ENCODE data around the gene ZNF219.

Gene ZNF219

DNA sequence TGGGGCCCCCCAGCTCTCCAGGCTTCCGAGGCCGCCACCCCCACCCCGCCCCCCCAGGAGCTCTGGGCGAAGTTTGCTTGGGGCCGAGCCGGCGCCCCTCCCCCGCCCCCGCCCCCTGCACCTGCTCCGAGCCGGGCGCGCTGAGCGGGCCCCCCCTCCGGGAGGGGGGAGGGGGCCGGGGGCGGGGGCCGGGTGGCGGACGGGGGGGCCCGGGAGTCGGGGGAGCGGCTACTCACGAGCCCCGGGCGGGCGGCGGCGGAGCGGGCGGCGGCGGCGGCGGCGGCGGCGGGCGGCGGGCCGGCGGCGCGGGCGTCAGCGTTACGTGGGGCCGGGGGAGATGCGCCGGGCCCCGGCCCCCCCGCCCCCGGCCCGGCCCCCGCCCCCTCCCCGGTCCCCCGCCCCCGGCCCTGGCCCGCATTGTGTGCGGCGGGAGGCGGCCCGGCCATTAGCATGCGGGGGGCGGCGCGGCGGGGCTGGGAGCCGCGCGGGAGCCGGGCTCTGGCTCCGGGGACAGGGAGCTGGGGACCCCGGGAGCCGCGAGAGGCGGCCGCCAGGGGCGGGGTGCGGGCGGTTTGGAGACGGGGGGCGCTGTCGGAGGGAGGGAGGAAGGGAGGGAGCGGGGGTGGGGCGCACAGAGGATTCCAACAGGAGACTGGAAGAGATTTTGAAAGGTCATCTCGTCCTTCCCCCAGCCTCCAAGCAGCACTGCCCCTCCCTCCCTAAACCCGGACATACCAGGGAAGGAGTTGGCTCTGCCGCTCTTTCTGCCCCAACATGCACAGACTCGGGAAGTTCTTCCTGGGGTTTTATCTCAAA lies at the start of gene ZNF219:
Gene ZNF219, minus strand, starts transcription at position 580 of the 816 bp plus-strand sequence. CDS start 5,064 bp downstream, outside the sequence.
- peak; percentile 66 for DNase-seq (ENCODE audit: low spot score)

DNA sequence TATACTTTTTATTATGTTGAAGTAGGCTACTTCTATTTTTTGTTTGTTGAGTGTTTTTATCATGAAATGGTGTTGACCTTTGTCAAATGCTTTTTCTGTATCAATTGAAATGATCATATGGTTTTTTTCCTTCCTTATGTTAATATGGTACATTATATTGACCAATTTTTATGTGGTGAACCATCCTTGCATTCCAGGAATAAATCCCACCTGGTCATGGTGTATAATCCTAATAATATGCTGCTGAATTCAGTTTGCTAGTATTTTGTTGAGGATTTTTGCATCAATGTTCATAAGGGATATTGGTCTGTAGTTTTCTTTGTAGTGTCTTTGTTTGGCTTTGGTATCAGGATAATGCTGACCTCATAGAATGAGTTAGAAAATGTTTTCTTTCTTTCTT lies 47.0 kb upstream of the ZNF219 start:
- DNase-seq (ENCODE audit: low spot score): no peak

GRCh38 chr14:21142357-21142756 lies 43.9 kb upstream of the ZNF219 start:
- DNase-seq (ENCODE audit: low spot score): no peak

GRCh38 chr14:21136024-21136423 lies 37.6 kb upstream of the ZNF219 start:
- DNase-seq (ENCODE audit: low spot score): peak; percentile 17

DNA sequence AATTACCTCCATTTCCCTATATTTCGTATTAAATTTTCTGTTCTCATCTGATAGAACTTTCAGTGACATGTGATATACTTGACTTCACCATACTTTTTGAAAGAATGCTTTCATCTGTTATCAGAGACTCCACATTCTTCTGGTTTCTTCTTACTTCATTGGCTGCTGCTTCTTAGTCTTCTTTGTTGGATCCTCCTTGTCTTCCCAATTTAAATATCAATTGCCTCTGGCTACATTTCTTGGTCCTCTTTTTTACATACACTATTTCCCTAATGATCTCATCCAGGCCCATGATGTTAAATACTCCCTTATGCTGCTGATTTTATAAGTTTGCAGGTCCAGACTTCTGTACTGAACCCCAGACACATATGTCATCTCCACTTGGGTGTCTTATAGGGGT lies 35.4 kb upstream of the ZNF219 start:
- DNase-seq (ENCODE audit: low spot score): no peak

- DNase-seq (ENCODE audit: low spot score): no peak
These were observed 25.0 kb upstream of the ZNF219 start for GRCh38 chr14:21123429-21123828.

DNA sequence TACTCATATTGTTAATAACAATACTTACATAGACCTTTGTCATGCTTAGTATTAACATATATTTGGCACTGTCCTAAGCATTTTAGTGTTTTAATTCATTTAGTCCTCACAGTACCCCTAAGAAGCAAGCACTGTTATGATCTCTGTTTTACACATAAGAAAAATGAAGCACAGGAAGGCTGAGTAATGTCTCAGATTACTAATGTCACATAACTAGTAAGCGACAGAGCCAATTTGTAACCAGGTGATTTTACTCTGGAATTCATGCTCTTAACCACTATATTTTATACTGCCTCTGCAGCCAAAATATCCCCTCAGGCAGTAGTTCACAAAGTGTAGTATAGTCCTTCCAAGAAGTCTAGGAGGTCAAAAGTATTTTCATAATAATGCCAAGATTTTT lies 22.7 kb upstream of the ZNF219 start:
- DNase-seq (ENCODE audit: low spot score): no peak

- no peak for DNase-seq (ENCODE audit: low spot score)
These were observed 22.2 kb upstream of the ZNF219 start for GRCh38 chr14:21120686-21121085.

- DNase-seq (ENCODE audit: low spot score): no peak
These were observed 20.5 kb upstream of the ZNF219 start for GRCh38 chr14:21118933-21119332.

GRCh38 chr14:21113369-21113768 lies 14.9 kb upstream of the ZNF219 start:
- no peak for DNase-seq (ENCODE audit: low spot score)

GRCh38 chr14:21112255-21112654 lies 13.8 kb upstream of the ZNF219 start:
- no peak for DNase-seq (ENCODE audit: low spot score)

DNA sequence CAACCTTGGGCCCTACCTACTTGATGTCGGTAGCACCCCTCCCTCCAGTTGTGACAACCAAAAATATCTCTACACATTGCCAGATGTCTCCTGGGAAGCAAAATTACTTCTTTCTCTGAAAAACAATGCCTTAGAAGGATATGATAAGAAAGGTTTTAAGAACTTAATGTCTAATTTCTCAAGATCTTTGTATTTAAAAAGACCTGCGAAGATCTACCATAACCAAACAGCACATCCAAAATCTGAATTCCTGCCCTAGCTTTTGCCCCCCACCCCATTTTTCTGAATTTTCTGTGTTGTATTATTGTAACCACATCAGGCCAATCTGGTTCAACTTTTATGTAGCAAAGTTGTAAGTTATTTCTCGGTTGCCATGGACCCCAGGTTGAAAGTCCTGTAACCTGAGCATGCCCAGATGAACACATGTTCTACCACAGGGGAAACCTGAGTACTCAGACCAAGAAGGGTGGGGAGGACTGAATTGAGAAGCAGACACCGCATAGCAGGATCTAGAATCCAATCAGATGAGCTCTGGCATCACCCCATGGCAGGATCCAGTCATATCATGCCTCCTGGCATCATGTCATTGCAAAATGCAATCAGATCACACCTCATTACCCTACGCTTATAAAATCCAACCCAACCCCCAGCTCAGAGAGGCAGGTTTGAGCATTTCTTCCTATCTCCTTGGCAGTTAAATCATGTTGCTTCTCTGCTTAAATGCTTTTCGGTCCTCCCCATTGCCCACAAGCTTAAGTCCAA lies 11.1 kb upstream of the ZNF219 start:
- no peak for DNase-seq (ENCODE audit: low spot score)

- DNase-seq (ENCODE audit: low spot score): no peak
These were observed 10.3 kb upstream of the ZNF219 start for GRCh38 chr14:21108791-21109190.

DNA sequence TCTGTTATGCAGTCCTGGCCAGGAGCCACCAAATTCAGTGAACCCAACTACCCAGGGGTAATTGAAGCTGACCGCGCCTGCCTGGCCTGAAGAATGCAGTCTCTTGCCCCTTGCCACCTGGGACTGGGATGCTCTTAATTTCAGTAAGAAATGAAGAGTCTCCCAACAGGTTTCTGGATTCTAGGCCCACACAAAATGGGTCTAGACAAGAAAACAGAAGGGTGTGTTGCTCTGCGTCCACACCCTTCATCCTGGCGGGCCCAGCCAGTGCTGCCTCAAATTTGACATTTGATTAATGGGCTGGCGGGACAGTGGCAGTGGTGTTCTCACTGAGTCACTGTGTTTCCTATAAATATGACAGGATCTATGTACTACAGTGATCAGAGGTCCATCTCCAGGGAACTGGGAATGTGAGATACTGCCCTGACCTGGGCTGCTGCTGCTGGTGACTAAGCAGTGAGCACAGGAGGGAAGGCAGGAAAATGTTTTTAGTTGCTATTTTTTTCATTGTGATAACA lies 8.9 kb upstream of the ZNF219 start:
- DNase-seq (ENCODE audit: low spot score): no peak

DNA sequence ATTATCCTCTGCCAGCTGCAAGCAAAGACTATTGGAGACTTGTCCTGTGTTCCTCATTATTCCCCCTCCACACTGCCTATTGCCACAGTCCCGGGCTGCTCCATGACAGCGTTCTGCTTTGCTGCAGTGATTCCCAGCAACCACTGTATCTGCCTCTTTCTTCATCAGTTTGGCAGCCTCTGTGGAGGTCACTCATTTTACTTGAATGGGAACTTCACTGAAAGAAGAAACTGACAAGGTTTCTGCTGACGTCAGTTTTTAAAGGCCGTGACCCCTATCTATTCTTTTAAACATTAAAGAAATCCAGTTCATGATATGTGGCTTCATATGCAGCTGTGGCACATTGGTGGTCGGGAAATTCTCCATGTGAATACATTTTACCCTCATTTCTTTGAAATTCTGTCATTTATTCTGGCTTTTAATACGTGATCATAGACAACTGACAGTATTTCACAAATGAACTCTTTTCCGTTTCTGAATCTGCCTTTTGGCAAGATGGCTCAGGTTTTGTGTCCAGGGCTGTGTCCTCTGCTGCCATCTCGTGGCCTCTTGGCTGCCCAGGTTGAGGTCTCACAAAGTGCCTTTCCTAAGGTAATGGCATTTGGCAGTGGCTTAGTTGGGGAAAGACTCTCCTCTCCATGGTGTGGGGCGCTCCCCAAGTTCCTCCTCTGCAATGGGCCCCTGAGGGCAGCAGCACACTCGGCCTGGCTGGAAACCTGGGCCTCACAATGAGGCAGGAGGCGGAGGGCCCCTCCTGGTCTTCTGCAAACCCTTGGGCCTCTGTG lies 8.2 kb upstream of the ZNF219 start:
- peak; percentile 66 for DNase-seq (ENCODE audit: low spot score)

GRCh38 chr14:21106176-21106497 lies 7.7 kb upstream of the ZNF219 start:
- DNase-seq (ENCODE audit: low spot score): peak; percentile 2

- no peak for DNase-seq (ENCODE audit: low spot score)
These were observed 6.6 kb upstream of the ZNF219 start for GRCh38 chr14:21105095-21105494.

- peak; percentile 73 for DNase-seq (ENCODE audit: low spot score)
These were observed 6.1 kb upstream of the ZNF219 start for GRCh38 chr14:21104448-21105060.

DNA sequence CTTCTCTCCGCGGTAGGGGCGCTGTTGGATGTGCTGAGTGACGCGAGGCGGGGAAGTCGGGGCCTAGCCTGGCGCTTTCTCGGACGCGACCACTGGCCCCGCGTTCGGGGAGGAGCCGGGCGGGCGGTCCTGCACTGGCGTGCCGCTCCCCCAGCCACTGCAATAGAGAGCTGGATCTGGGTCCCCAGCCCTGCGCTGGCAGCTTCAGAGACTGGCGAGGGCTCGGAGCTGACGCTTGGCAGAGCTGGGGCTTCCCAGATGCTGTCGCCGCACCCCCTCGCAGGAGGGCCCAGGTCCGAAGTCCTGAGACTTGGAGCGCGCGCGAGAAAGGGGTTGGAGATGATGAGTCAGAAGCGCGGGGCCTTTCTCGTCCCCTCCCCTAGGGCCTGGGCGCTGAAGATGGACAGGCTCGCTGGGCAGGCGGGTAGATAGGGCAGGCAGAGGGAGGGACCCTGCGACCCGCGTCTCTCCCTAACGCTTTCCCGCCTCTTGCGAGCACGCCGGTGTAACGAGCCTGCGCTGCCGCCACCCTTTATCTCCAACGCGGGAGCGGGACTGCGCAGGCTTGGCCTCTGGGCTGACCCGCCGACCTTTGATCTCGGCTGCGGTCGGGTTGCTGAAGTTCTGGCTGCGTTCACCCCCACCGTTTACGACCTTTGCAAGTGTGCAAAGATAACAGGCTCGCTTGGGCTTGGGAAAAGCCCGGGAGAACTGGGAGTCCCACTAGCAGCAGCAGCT lies 5.4 kb upstream of the ZNF219 start:
- DNase-seq (ENCODE audit: low spot score): peak; percentile 93

GRCh38 chr14:21103411-21103709 lies 4.9 kb upstream of the ZNF219 start:
- no peak for DNase-seq (ENCODE audit: low spot score)
